GM12878 (cell line): Measurements from ENCODE around the gene CYP1B1. TPM values are rescaled to one million over a fixed set of nuclear protein-coding genes. Genes with fewer than 3 reads are reported as not detected.

Experiments
- ATAC-seq: fragments of 200-7000 bp; cut with Tn5 transposase; 3 replicates; pipeline ENCODE4 v1.9.1; 2020; ENCODE audit warnings: mild to moderate bottlenecking, moderate library complexity
- BruUV-seq: library from RNA; stranded (reverse); fragments of 400-500 nt; replicated peaks from 2 replicates; lab custom pipeline; 2021; lab: Mats Ljungman, UMichigan
- CTCF ChIA-PET: fragments of 300-600 bp; sonication (Branson Sonifier 250); formaldehyde crosslinking; extraction: SDS; loops from one replicate; lab custom pipeline; 2021; ENCODE audit warnings: inconsistent platforms; lab: Yijun Ruan, JAX
- POLR2A ChIA-PET: fragments of 350-600 bp; formaldehyde crosslinking; extraction: SDS; loops from one replicate; lab custom pipeline; 2021; ENCODE audit warnings: inconsistent platforms; lab: Charles Lee
- RAD21 ChIA-PET: fragments of 300-600 bp; sonication (Branson Sonifier 250); formaldehyde crosslinking; loops from one replicate; lab custom pipeline; 2023; ENCODE audit warnings: antibody characterized with exemption; ENCODE audit not compliant: unreplicated experiment; lab: Charles Lee
- SMC1A ChIA-PET: fragments of 300-600 bp; sonication (Branson Sonifier 250); formaldehyde crosslinking; loops from one replicate; lab custom pipeline; 2023; ENCODE audit not compliant: unreplicated experiment, uncharacterized antibody; lab: Charles Lee
- DNase-seq: peaks from one replicate; pipeline ENCODE4 v3.0.0-alpha.2; 2011; ENCODE audit warnings: low read depth, low spot score
- FAIRE-seq: peaks from 3 replicates; lab custom pipeline; 2011; peaks lifted over from hg19 to GRCh38; lab: Jason Lieb, UNC
- H2AFZ ChIP-seq: 2 replicates; pipeline ENCODE4 v1.6.0; 2011; ENCODE audit warnings: low read depth, low read length, control low read depth; ENCODE audit not compliant: control insufficient read depth
- H3K27ac ChIP-seq: 2 replicates; pipeline ENCODE4 v1.5.1; 2011; ENCODE audit warnings: control low read depth; ENCODE audit not compliant: control insufficient read depth, insufficient read depth
- H3K27me3 ChIP-seq, 2 experiments: replicated peaks in 1 of 2; 2 replicates each; pipeline versions ENCODE4 v1.6.0 to v1.6.1; 2011; ENCODE audit warnings: low read length in 1 of 2; ENCODE audit not compliant: control insufficient read depth in 2 of 2, insufficient read depth in 2 of 2
- H3K36me3 ChIP-seq, 2 experiments: 2 replicates each; pipeline ENCODE4 v1.5.1; 2011; ENCODE audit warnings: low read length in 1 of 2; ENCODE audit not compliant: control insufficient read depth in 2 of 2, insufficient read depth in 2 of 2
- H3K4me1 ChIP-seq: 2 replicates; pipeline ENCODE4 v1.6.1; 2011; ENCODE audit warnings: mild to moderate bottlenecking, low read length, moderate library complexity, mixed read lengths; ENCODE audit not compliant: control insufficient read depth, insufficient read depth
- H3K4me2 ChIP-seq: 2 replicates; pipeline ENCODE4 v1.6.0; 2011; ENCODE audit warnings: control low read depth; ENCODE audit not compliant: control insufficient read depth, insufficient read depth
- H3K4me3 ChIP-seq: fragments of 200-600 bp; sonication (generic); 2 replicates; pipeline ENCODE4 v1.5.1; 2016
- H3K79me2 ChIP-seq: 2 replicates; pipeline ENCODE4 v1.6.0; 2011; ENCODE audit warnings: low read length; ENCODE audit not compliant: control insufficient read depth, insufficient read depth
- H3K9ac ChIP-seq: 2 replicates; pipeline ENCODE4 v1.8.0; 2011; ENCODE audit warnings: low read length, control low read depth, mixed read lengths; ENCODE audit not compliant: control insufficient read depth, insufficient read depth
- H3K9me3 ChIP-seq: replicated peaks from 3 replicates; pipeline ENCODE4 v1.5.1; 2011; ENCODE audit warnings: mild to moderate bottlenecking, low read length; ENCODE audit not compliant: control insufficient read depth, insufficient read depth
- H4K20me1 ChIP-seq: 2 replicates; pipeline ENCODE4 v1.6.0; 2011; ENCODE audit not compliant: control insufficient read depth, insufficient read depth
- BCLAF1 ChIP-seq: fragments of 450-650 bp; IDR thresholded peaks from 2 replicates; pipeline ENCODE4 v1.6.1; 2017; ENCODE audit warnings: antibody characterized with exemption, mild to moderate bottlenecking, moderate library complexity
- BRCA1 ChIP-seq: IDR thresholded peaks from 2 replicates; pipeline ENCODE4 v1.6.1; 2011; ENCODE audit warnings: low read depth, low read length, improper control_type of control experiment
- GABPA ChIP-seq: IDR thresholded peaks from 2 replicates; pipeline ENCODE4 v1.6.1; 2014; ENCODE audit warnings: antibody characterized with exemption, low read depth, mild to moderate bottlenecking, inconsistent platforms
- HDGF ChIP-seq: fragments of 450-650 bp; IDR thresholded peaks from 2 replicates; pipeline ENCODE4 v1.6.1; 2016; ENCODE audit warnings: antibody characterized with exemption
- NFYA ChIP-seq: IDR thresholded peaks from 2 replicates; pipeline ENCODE4 v1.6.1; 2011; ENCODE audit warnings: low read depth, mild to moderate bottlenecking, low read length, improper control_type of control experiment, borderline replicate concordance
- NR2C1 ChIP-seq: fragments of 450-650 bp; IDR thresholded peaks from 2 replicates; pipeline ENCODE4 v1.6.1; 2017; ENCODE audit warnings: antibody characterized with exemption, mild to moderate bottlenecking, moderate library complexity
- PAX8 ChIP-seq: fragments of 450-650 bp; IDR thresholded peaks from 2 replicates; pipeline ENCODE4 v1.6.1; 2017; ENCODE audit warnings: mild to moderate bottlenecking, moderate library complexity
- PML ChIP-seq: IDR thresholded peaks from 2 replicates; pipeline ENCODE4 v1.6.1; 2012; ENCODE audit warnings: low read length, inconsistent platforms
- SIN3A ChIP-seq: IDR thresholded peaks from 2 replicates; pipeline ENCODE4 v1.6.1; 2012; ENCODE audit warnings: low read depth, low read length, improper control_type of control experiment
- ZBTB40 ChIP-seq: fragments of 450-650 bp; IDR thresholded peaks from 2 replicates; pipeline ENCODE4 v1.6.1; 2016; ENCODE audit warnings: mild to moderate bottlenecking, moderate library complexity, borderline replicate concordance
- WGBS: methylation state at CpG from one replicate; pipeline ENCODE4 v1.1.6; 2016; ENCODE audit warnings: low lambda C conversion rate; ENCODE audit not compliant: insufficient replicate concordance, insufficient coverage; ENCODE audit errors: missing lambda C conversion rate; 5-methylcytosine and 5-hydroxymethylcytosine counted together
- in situ Hi-C: fragments of 300-500 bp; cut with MboI; formaldehyde crosslinking; loops from 9 replicates; pipeline ENCODE4 v1.14.3; 2018; ENCODE audit warnings: mixed read lengths
- intact Hi-C: fragments of 100-400 bp; cut with micrococcal nuclease; formaldehyde crosslinking; loops from one replicate; pipeline ENCODE4 v1.14.2; 2022; ENCODE audit not compliant: unreplicated experiment
- polyA plus RNA-seq, 11 experiments: library from polyadenylated mRNA; depleted of rRNA in 4 of 11; unstranded in 6 of 11; stranded (reverse) in 5 of 11; fragments of >200 nt; fragmentation: Nextera tagmentation in 4 of 11; fragmentation: Illumina TruSeq in 1 of 11; extraction: Ambion mirVana in 4 of 11; extraction: Trizol in 1 of 11; gene quantifications; 1 replicate in 1 of 11; 2 replicates in 10 of 11; pipeline versions ENCODE4 v1.2.1 to v1.2.3, GENCODE V29; 2011 to 2016; ENCODE audit warnings: inconsistent platforms in 2 of 11, missing spikeins in 2 of 11, low read depth in 1 of 11
- total RNA-seq, 4 experiments: library from RNA; depleted of rRNA in 3 of 4; stranded (reverse); fragments of >200 nt in 3 of 4; fragmentation: Illumina TruSeq in 1 of 4; extraction: Trizol in 1 of 4; gene quantifications; 2 replicates each; pipeline versions ENCODE4 v1.2.1 to v1.2.3, GENCODE V29; 2013 to 2021
- TF ChIP-seq, protein P1 (sequence below), 3 experiments: IDR thresholded peaks in 2 of 3; conservative IDR thresholded peaks in 1 of 3; 2 replicates each; pipeline ENCODE4 v1.5.1; 2011; ENCODE audit warnings: low read depth in 3 of 3, low read length in 3 of 3, mild to moderate bottlenecking in 3 of 3, control low read depth in 2 of 3, moderate library complexity in 2 of 3, inconsistent platforms in 1 of 3, mixed read lengths in 1 of 3; ENCODE audit not compliant: control insufficient read depth in 2 of 3, insufficient read depth in 1 of 3; ENCODE audit errors: extremely low read depth in 1 of 3

CYP1B1 gene
- total and polyA plus RNA-seq, 10 of the 15 experiments (the other 5 are each of a cell fraction or from before 2014, with no cell fraction given), result 0.35 to 29.7 (median 3.4) TPM

DNA sequence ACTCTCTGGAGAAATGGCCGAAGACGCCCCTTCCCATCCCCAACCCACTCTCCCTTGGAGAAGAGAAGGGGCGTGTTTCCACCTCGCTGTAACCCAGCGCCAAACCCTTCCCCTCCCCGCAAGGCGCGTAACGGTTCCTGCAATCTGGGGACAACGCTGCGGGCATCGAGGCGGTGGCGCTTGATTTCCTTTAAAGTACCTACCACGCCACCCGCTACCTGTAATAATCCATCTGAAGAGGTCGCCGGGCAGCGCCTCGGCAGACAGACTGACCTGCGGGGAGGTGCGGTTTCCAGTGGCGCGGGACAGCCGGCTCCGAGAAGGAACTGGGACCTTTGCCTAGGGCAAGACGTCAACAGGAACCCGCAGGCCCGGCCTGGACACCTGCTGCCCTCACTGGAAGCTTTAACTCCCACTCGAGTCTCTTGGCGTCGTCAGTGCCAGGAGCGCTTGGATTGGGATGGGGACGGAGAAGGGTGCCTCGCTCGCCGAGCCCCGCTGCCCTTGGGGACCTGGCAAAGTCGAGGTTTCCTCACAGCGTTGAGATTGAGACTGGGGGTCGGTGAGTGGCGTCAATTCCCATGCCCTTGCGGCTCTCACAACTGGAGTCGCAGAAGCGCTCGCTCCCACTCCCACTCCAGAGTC, at the start of gene CYP1B1 (continued):
- TF ChIP-seq BCLAF1, result no peak

GRCh38 chr2:38125007-38125406, 49.1 kb upstream of the CYP1B1 start:
- Histone ChIP-seq H2AFZ (no peak overlapping the region), H3K79me2 (no peaks in the 10 kb centered on the region), H3K4me3 (no peak overlapping the region), H4K20me1 (no peaks in the 10 kb centered on the region), H3K9ac (no peak overlapping the region), H3K4me2 (no peak overlapping the region), H3K27ac (no peak overlapping the region), H3K36me3 (no peaks in the 10 kb centered on the region)
- in situ Hi-C loops (no loop called here), intact Hi-C loops (no loop called here)
- 48% methylated on average over 5 of the region's 5 CpGs for WGBS
- DNase-seq (no peak), ATAC-seq (no peak), FAIRE-seq (no peak)
- no TSS peak for BruUV-seq
- SMC1A ChIA-PET, result no interaction called here
- RAD21 ChIA-PET, result interaction anchor here (1.2 kb wide), 1 partner anchor 149 kb away, joined by 3 read pairs; no protein-coding TSS in a partner anchor
- TF ChIP-seq BRCA1 (no peak), PML (no peak), ZBTB40 (no peak), GABPA (no peak), NFYA (no peak), HDGF (no peak), PAX8 (no peak), SIN3A (no peak), NR2C1 (no peak)
- TF ChIP-seq, protein P1, sequence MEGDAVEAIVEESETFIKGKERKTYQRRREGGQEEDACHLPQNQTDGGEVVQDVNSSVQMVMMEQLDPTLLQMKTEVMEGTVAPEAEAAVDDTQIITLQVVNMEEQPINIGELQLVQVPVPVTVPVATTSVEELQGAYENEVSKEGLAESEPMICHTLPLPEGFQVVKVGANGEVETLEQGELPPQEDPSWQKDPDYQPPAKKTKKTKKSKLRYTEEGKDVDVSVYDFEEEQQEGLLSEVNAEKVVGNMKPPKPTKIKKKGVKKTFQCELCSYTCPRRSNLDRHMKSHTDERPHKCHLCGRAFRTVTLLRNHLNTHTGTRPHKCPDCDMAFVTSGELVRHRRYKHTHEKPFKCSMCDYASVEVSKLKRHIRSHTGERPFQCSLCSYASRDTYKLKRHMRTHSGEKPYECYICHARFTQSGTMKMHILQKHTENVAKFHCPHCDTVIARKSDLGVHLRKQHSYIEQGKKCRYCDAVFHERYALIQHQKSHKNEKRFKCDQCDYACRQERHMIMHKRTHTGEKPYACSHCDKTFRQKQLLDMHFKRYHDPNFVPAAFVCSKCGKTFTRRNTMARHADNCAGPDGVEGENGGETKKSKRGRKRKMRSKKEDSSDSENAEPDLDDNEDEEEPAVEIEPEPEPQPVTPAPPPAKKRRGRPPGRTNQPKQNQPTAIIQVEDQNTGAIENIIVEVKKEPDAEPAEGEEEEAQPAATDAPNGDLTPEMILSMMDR (IDR thresholded peaks at IDR 0.05 in 2 of 3, conservative IDR thresholded peaks at IDR 0.05 in 1 of 3; ENCODE audit: control insufficient read depth in 2 of 3, extremely low read depth in 1 of 3, insufficient read depth in 1 of 3, low read depth in 3 of 3, low read length in 3 of 3), result no peak
- TF ChIP-seq, all 136 proteins: peak for 0
- ChIA-PET CTCF (interaction anchor here (1.3 kb wide), 1 partner anchor 9 kb away, joined by 4 read pairs; no protein-coding TSS in a partner anchor), POLR2A (no interaction called here)
- Histone ChIP-seq H3K9me3 (peaks cover 15% of the 10 kb centered on the region; the same call in 2 of the 3 replicates), H3K27me3 (no peaks in the 10 kb centered on the region), H3K4me1 (peaks cover 11% of the 10 kb centered on the region)
